HepG2 (cell line): ENCODE measurements around the gene FAAP20. TPM values are rescaled to one million over a fixed set of nuclear protein-coding genes. Genes with fewer than 3 reads are reported as not detected.

Experiments used
- ESRRA ChIP-seq: sonication (generic); formaldehyde crosslinking; IDR thresholded peaks from 2 replicates; pipeline ENCODE4 v1.5.1; 2020; ENCODE audit warnings: mild to moderate bottlenecking, low read depth, missing genetic modification reagents
- GLI4 ChIP-seq: sonication (generic); formaldehyde crosslinking; IDR thresholded peaks from 2 replicates; pipeline ENCODE4 v1.5.1; 2020; ENCODE audit warnings: missing genetic modification reagents, mild to moderate bottlenecking, moderate library complexity, borderline replicate concordance
- GMEB1 ChIP-seq: sonication (generic); formaldehyde crosslinking; IDR thresholded peaks from 2 replicates; pipeline ENCODE4 v1.5.1; 2020; ENCODE audit warnings: missing genetic modification reagents, mild to moderate bottlenecking, borderline replicate concordance
- NKX3-1 ChIP-seq: sonication (generic); formaldehyde crosslinking; IDR thresholded peaks from 2 replicates; pipeline ENCODE4 v1.5.0; 2020; ENCODE audit warnings: missing genetic modification reagents
- YY1 ChIP-seq: IDR thresholded peaks from 2 replicates; pipeline ENCODE4 v1.6.1; 2011; ENCODE audit warnings: low read length, low read depth, moderate library complexity, mild to moderate bottlenecking; ENCODE audit not compliant: insufficient read depth, insufficient replicate concordance
- ZFP41 ChIP-seq: sonication (generic); formaldehyde crosslinking; IDR thresholded peaks from 2 replicates; pipeline ENCODE4 v1.4.0; 2020; ENCODE audit warnings: mild to moderate bottlenecking, missing genetic modification reagents, borderline replicate concordance
- ZHX2 ChIP-seq, 2 experiments: sonication (generic) in 1 of 2; formaldehyde crosslinking in 1 of 2; IDR thresholded peaks; 2 replicates each; pipeline versions ENCODE4 v1.6.1 to v1.9.0; 2014 to 2022; ENCODE audit warnings: antibody characterized with exemption in 1 of 2, borderline replicate concordance in 1 of 2, inconsistent platforms in 1 of 2, low read depth in 1 of 2, missing genetic modification reagents in 1 of 2
- ZNF12 ChIP-seq: sonication (generic); formaldehyde crosslinking; IDR thresholded peaks from 2 replicates; pipeline ENCODE4 v1.5.0; 2020; ENCODE audit warnings: missing genetic modification reagents
- ZNF136 ChIP-seq: sonication (generic); formaldehyde crosslinking; IDR thresholded peaks from 2 replicates; pipeline ENCODE4 v1.8.1; 2022; ENCODE audit warnings: low read depth, mild to moderate bottlenecking, moderate library complexity, missing genetic modification reagents
- ZNF280D ChIP-seq: sonication (generic); formaldehyde crosslinking; IDR thresholded peaks from 2 replicates; pipeline ENCODE4 v1.5.1; 2020; ENCODE audit warnings: mild to moderate bottlenecking, missing genetic modification reagents
- ZNF576 ChIP-seq: sonication (generic); formaldehyde crosslinking; IDR thresholded peaks from 2 replicates; pipeline ENCODE4 v1.4.0; 2020; ENCODE audit warnings: mild to moderate bottlenecking, missing genetic modification reagents
- ZNF639 ChIP-seq: conservative IDR thresholded peaks from 2 replicates; pipeline ENCODE4 v1.6.1; 2018; ENCODE audit warnings: missing genetic modification reagents
- ZUFSP ChIP-seq: sonication (generic); formaldehyde crosslinking; IDR thresholded peaks from 2 replicates; pipeline ENCODE4 v1.9.0; 2021; ENCODE audit warnings: missing genetic modification reagents, mild to moderate bottlenecking, borderline replicate concordance
- polyA plus RNA-seq, 8 experiments: library from polyadenylated mRNA; depleted of rRNA in 3 of 8; stranded (reverse) in 7 of 8; unstranded in 1 of 8; fragments of >200 nt; fragmentation: Illumina TruSeq in 4 of 8; extraction: Trizol in 4 of 8; gene quantifications; 2 replicates each; pipeline versions ENCODE4 v1.2.1 to v1.2.3, GENCODE V29; 2011 to 2016; ENCODE audit warnings: low read depth in 4 of 8, missing spikeins in 1 of 8, mixed read lengths in 1 of 8; ENCODE audit not compliant: insufficient read depth in 1 of 8
- total RNA-seq, 5 experiments: library from RNA; depleted of rRNA; stranded (reverse); fragments of >200 nt; fragmentation: Illumina TruSeq; extraction: Trizol; gene quantifications; 2 replicates each; pipeline ENCODE4 v1.2.3, GENCODE V29; 2016; ENCODE audit warnings: low read depth in 1 of 5

Gene FAAP20
- total and polyA plus RNA-seq, 2 of the 13 experiments (the other 11 are each of a cell fraction or from before 2014, with no cell fraction given): 9.6 to 10.8 TPM

GRCh38 chr1:2232255-2232915 lies 37.8 kb upstream of the FAAP20 start (continued):
- TF ChIP-seq ZNF12 (CRISPR knock-in tag) (no peak), YY1 (no peak), GMEB1 (CRISPR knock-in tag) (no peak), ZFP41 (CRISPR knock-in tag) (no peak), ESRRA (CRISPR knock-in tag) (peak; percentile 81), ZNF136 (peak; percentile 29; the same call in 1 of the 2 replicates), ZUFSP (CRISPR knock-in tag) (no peak), ZNF639 (CRISPR knock-in tag) (no peak), ZHX2 (IDR thresholded peaks at IDR 0.05; ENCODE audit: low read depth) (no peak), ZHX2 (CRISPR knock-in tag; IDR thresholded peaks at IDR 0.05; ENCODE audit: borderline replicate concordance) (no peak), NKX3-1 (CRISPR knock-in tag) (no peak), ZNF280D (no peak), GLI4 (CRISPR knock-in tag) (no peak), ZNF576 (CRISPR knock-in tag) (no peak)
